ENCODE results near the gene RPAP2.

Gene RPAP2

GRCh38 chr1:92299477-92300150, 755 bp downstream of the RPAP2 start:
- Histone ChIP-seq H3K4me1 (ENCODE audit: control insufficient read depth, insufficient read depth, low read length) (no peaks in the 10 kb centered on the region), H3K9me3 (ENCODE audit: control insufficient read depth, insufficient read depth, low read depth, low read length) (no peaks in the 10 kb centered on the region), H3K4me3 (ENCODE audit: low read depth, low read length) (peak overlapping the region; percentile 68), H3K27ac (ENCODE audit: extremely low read depth, low read depth, low read length) (peak overlapping the region; percentile 86), H3K36me3 (ENCODE audit: control insufficient read depth in 2 of 2, insufficient read depth in 1 of 2, low read length in 2 of 2) (peaks cover 22 to 56% of the 10 kb centered on the region in 2 experiments)
- CTCF ChIA-PET = interaction anchor here (0.7 to 1.6 kb wide), 3 partner anchors 11 to 1361 kb away, joined by 3 to 6 read pairs (median 3); no protein-coding TSS in a partner anchor
- TF ChIP-seq ZNF2 (tag by site-specific recombination; IDR thresholded peaks at IDR 0.05) = 0 out of 2 replicates have a peak, but pooled peaks have one; percentile 20
- 0 out of 2 replicates have a peak, but pooled peaks have one; percentile 23 for TF ChIP-seq ZBTB17 (tag by site-specific recombination; IDR thresholded peaks at IDR 0.05)
- no peak for TF ChIP-seq GLIS1 (tag by site-specific recombination; IDR thresholded peaks at IDR 0.05)
- peak; percentile 97 for TF ChIP-seq PRDM10 (tag by site-specific recombination; IDR thresholded peaks at IDR 0.05)
- TF ChIP-seq KLF7 (tag by site-specific recombination; IDR thresholded peaks at IDR 0.05; ENCODE audit: borderline replicate concordance) = no peak
- TF ChIP-seq ZNF664 (tag by site-specific recombination; IDR thresholded peaks at IDR 0.05) = peak; percentile 94
- POLR2A ChIA-PET = interaction anchor here (0.9 to 1.7 kb wide), 2 partner anchors 186 to 832 kb away, joined by 3 to 4 read pairs; no protein-coding TSS in a partner anchor

- ChIA-PET CTCF (interaction anchor here (0.6 to 1.6 kb wide), 8 partner anchors 10 to 1135 kb away, joined by 3 to 7 read pairs (median 3); no protein-coding TSS in a partner anchor), POLR2A (interaction anchor here (1.0 kb wide), 1 partner anchor 10 kb away, joined by 3 read pairs; no protein-coding TSS in a partner anchor)
- Histone ChIP-seq H3K27ac (ENCODE audit: extremely low read depth, low read depth, low read length) (no peak overlapping the region), H3K9me3 (ENCODE audit: control insufficient read depth, insufficient read depth, low read depth, low read length) (no peaks in the 10 kb centered on the region), H3K4me1 (ENCODE audit: control insufficient read depth, insufficient read depth, low read length) (no peaks in the 10 kb centered on the region), H3K4me3 (ENCODE audit: low read depth, low read length) (no peak overlapping the region), H3K36me3 (ENCODE audit: control insufficient read depth in 2 of 2, insufficient read depth in 1 of 2, low read length in 2 of 2) (peaks cover 32 to 55% of the 10 kb centered on the region in 2 experiments)
- TF ChIP-seq ZNF596 (tag by site-specific recombination; IDR thresholded peaks at IDR 0.05) (no peak), ZNF426 (tag by site-specific recombination; IDR thresholded peaks at IDR 0.05) (no peak), ZNF394 (tag by site-specific recombination; IDR thresholded peaks at IDR 0.05; ENCODE audit: borderline replicate concordance) (no peak), KLF16 (tag by site-specific recombination; IDR thresholded peaks at IDR 0.05) (no peak), ZNF549 (tag by site-specific recombination; IDR thresholded peaks at IDR 0.05) (no peak), YY1 (tag by site-specific recombination; IDR thresholded peaks at IDR 0.05) (no peak), ZNF18 (tag by site-specific recombination; IDR thresholded peaks at IDR 0.05) (no peak), HOXA7 (CRISPR knock-in tag; IDR thresholded peaks at IDR 0.05; ENCODE audit: borderline replicate concordance) (no peak), ZNF658 (tag by site-specific recombination; IDR thresholded peaks at IDR 0.05) (no peak), KLF7 (tag by site-specific recombination; IDR thresholded peaks at IDR 0.05; ENCODE audit: borderline replicate concordance) (no peak), ZNF621 (tag by site-specific recombination; IDR thresholded peaks at IDR 0.05) (no peak), ZNF704 (tag by site-specific recombination; IDR thresholded peaks at IDR 0.05) (no peak), ZNF335 (tag by site-specific recombination; conservative IDR thresholded peaks at IDR 0.05) (no peak), ZBTB17 (tag by site-specific recombination; IDR thresholded peaks at IDR 0.05) (no peak), ZNF510 (tag by site-specific recombination; IDR thresholded peaks at IDR 0.05; ENCODE audit: insufficient replicate concordance) (no peak)
Observed at GRCh38 chr1:92301021-92301420, 2.2 kb downstream of the RPAP2 start.

Data from HEK293 (cell line).